GM21381 (cell line): ENCODE results near the gene HOXD11.

Experiments used
- ATAC-seq: cut with Tn5 transposase; IDR thresholded peaks from one replicate; pipeline ENCODE4 v1.9.1; 2021; ENCODE audit warnings: mild to moderate bottlenecking, moderate library complexity; ENCODE audit not compliant: unreplicated experiment

Gene HOXD11

DNA sequence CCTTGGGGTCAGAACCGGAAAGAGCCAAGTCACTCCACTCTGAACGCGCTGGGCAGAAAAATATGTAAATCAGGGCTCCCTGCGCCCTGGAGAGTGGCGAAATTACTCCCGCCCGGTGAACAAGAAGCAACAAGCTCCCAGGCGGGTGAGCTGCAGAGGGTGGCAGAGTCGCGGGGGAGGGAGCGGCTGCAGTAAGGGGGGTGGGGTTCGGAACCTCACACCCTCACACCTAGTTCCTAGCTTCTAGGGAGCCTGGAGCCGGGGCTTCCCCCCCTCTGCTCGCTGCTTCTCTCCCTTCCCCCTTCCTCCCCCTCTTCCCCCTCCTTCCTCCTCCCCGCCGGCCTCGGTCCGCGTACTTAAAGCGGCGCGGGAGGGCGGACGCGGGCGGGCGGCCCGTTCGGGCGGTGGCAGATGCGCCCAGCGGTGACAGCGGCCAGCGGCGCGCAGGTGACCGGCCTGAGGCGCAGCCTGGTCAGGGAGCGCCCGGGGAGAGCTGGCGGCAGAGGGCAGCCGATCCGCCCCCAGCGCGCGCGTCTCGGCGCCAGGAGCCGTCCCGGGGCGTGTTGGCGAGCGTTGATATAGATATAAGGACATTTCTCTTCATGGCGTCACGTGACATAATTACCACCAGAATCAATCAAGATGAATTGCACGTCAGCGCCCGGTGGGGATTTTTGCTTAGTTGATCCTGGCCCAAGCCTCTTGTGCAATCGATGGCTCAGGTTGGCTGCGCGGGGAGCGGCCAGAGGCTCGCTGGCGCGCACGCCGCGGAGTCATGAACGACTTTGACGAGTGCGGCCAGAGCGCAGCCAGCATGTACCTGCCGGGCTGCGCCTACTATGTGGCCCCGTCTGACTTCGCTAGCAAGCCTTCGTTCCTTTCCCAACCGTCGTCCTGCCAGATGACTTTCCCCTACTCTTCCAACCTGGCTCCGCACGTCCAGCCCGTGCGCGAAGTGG, at the start of gene HOXD11:
TSS of gene HOXD11 (plus strand) at position 700 of the 959 bp plus-strand sequence. CDS start at position 776, 76 bp downstream.
- no peak for ATAC-seq

DNA sequence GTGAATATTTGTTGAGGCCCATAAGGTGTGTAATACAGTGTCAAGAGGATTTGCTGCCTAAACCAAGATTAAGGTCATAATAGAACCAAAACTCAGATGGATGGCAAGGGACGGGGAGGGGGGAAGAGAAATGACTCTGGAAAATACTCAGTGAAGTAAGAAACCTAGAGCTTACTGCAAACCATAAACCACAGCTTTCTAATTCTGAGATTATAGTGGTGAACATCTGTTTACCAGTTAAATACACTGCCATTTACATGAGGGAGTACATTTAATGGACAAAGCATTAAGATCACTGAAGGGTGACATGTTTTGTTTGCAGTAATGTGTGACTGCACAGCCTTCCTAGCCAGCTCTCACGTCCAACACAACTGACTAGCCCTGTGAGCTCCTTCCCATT, 43.1 kb upstream of the HOXD11 start:
- ATAC-seq, result no peak

DNA sequence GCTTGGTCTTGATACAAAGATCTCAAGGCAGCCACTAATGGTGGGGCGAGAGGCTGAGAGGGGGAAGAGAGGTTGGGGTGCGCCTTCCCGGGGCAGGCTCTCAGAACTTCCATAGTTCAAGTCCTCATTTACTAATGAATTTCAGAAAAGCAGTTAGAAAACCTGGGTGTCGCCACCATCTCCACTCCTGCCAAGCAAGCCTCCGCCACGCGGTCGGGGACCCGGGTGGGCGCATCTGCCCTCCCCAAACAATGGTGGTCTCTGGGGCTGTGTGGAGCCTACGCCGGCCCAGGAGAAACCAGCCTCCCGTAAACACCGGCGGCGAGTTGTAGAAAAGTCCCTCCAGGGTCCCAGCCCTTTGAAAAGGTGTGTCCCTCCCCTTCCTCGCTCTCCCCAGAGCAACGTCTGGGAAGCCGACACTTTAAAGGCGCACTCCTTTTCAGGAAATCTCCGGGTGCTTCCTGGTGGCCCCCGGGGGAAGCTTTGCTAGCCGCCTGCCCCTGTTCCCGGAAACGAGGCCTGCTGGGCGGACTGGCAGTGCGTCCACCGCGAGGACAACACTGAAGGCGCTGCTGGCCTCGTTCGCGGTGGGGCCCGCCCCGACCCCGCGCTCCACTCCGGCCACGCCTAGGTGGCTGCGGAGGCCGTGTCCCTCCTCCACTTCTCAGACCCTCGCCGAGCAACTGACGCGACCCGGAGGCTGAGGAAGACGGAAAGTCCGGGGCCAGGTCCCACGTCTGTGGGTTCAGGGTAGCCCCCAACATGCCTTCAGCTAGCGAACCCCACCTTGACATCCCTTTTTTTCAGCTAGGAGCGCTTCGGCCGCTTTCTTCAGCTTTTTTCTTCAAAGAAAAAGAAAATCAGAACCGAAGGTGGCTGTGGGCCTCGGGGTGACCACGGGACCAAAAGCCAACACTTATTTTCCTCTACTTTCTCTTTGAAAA, 40.2 kb upstream of the HOXD11 start:
- no peak for ATAC-seq

DNA sequence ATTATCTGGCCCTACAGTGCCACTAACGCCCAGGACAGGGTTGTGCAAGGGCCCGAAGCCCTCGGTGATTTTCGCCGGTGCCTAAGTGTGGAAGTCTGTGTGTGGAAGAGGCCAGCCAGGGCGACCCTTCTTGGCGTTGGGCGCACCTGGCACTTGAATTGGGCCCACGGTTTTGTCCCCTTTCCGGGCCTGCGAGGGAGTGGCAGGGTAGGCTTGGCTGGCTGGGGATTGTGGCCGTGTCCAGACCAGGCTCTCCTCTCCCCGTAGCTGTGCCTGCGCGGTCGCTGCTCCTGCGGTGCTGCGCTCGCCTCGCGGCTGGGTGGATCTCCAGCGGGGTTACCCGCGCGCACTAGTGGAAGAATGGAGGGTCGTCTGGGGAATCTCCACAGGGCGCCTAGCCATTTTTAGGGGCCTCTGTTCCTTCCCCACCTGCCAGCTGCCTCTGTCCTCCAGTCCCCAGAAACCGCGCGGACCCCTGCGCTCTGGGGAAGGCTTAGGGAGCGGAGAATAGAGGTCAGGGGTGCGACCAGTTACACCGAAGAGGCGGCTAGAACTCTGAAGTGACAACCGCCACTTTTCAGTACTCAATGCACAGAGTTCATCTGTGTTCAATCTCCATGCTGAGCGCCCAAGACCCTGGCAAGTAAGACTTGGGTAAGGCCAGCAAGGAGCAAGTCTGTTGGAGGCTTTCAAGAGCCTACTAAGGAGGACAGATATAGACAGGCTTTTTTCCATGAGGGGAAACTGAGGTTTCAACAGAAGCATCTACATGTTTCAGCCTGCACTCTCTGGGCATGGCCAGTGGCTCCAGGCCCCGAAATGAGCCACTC, 39.3 kb upstream of the HOXD11 start:
- no peak for ATAC-seq

DNA sequence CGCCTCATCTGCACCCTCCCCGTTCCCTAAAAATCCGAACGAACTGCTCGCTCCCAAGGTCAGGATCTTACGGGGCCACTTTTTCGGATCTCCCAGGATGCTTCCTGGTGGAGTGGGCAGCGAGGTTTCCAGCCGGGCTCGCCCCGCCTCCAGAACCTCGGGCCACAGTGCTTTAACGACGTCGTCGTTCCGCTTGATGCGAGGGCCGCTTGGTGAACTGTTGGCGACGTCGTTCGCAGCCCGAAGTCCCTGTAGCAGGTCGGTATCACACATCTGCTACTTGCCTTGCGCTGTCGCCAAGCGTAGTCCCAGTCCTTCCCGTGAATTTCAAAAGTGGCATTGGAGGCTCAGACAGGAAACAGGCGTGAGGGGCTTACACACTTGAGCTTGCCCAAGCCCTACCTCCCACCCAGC, 38.7 kb upstream of the HOXD11 start:
- ATAC-seq, result no peak

DNA sequence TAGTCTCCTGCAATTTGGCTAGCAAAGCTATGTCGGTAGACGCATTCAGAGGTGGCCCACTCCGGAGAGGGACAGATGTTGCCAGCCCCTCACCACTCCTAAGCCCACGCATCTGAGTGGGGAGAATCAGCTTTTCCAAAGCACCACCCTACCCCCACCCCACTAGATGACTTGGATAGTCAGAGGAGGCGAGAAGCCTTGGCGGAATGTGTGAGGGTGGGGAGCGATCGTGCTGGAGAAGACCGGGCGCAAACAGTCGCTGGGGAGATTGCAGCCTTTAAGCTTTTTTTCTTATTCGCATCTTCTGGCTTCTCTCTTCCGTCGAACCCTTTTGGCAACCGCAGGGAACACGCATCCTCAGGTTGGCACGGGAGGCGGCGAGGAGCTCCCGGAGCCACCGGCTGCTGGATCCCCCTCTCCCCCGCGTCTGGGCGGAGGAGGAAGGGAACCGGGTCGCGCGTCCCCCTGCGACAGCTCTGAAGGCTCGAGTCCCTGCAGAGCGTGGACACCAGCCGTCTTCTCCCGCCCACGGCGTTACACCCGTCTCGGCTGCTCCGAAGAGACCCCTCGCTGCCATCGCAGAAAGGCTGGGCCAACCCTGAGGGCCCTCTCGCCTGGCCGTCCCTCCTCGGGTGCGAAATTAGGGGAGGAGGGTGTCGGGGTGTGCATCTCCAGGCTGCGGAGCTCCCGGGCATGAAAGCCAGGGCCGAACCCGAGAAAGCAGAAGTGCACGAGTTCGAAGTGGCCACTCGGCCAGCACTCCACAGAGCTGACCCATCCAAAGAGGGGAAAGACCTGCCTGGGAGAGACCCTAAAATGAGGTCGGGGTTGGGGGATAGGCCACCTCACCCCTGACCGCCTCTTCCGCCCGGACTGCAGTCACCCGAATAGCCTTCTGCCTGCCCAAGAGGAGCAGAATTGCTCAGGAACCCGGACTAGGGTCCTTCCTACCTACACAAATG, 35.5 kb upstream of the HOXD11 start:
- no peak for ATAC-seq

DNA sequence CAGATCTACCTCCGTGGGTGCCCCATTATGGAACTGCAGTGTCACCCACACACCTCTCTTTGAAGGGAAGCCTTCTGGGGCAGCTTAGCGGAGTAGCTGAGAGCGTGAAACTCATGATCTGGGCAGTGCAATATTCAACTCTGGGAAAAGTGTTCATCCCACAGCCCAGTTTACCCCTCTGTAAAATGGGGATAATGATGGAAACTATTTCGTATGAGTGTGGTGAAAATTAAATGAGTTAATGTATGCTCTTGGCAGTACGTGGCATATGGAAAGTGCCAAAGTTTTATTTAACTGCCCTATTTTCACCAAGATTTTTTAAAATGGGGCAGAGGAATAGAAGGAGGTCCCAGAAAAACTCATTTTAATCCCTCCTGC, 34.8 kb upstream of the HOXD11 start:
- no peak for ATAC-seq

DNA sequence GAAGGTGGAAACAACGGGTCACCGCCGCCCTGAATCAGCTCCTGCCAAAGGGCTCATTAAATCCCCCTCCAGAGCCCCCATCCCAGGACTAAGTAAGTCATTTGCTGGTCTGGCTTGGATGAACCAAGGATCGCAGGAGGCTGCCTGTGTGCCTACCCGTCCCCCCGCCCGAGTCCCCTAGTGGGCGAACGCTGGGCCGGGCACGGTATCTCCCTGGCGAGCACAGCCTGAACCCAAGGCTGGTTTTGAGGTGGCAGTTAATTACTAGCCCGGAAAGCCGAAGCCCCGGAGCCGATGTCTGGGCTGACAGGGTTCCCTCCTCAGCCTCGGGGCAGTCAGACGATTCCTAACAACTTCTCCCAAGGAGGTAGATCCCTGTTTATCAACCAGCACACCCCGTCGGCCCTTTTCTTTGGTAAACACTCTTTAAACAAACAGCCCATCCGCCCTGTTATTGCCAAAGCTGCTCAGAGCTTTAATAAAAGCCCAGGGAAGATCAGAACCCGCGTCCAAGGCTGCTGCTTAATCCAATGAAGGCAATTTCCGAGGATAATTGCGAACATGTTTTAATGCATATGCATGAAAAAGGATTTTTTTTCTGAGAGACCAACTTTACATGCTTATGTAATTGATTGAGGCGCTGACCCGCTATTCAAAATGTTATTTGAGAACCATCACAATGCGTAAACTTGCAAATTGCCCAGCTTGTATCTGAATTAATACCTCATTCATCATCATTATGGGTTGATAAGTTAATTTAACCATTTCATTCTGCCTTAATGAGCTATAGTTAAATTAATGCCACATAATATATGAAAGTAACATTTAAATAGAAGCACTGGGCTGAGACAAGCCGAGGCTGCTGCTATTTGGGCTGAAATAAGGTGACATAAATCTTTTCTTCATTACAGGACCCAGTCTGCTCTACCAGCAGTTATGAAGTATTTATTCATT, 33.9 kb upstream of the HOXD11 start:
- ATAC-seq, result no peak

DNA sequence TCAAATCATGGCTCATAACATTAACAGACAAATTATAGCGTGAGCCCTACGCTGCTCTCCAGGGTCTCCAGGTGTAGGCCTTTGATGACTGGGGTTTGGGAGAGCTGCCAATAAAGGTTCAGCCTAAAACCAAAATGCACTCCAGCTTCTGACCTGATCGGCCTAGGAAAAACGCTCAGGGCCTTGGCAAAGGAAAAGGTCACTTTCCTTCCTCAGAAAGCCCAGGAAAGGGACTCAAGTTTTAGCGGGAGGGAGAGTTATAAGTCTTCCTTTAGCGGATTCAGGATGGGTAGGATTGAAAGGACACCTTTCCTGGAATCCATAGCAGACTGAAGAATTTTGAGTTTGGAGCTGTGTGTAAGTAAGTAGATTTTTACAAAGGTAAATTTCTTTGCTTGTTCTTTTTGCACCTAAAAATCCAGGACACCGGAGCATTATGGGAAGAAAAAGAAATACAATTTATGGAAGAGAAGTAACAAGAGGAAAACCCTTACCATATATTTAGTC, 32.1 kb upstream of the HOXD11 start:
- ATAC-seq, result no peak

DNA sequence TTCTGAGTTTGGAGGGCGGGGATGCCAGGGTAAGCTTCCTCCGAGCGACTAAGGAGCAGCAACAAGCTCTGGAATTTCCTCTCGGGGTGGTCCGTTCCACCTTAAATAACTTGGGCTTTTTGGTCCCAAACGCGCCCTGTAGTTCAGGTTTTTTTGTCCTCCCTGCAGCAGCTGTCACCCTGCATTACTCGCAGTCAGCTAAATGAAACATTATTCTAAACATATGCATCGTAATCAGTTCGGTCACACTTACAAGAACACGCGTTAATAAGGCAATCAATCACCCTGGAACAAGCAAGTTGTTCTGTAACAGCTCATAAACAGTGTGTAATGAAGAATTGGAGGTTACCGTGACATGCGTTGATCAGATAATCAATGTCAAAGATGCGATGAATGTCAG, 31.6 kb upstream of the HOXD11 start:
- no peak for ATAC-seq

DNA sequence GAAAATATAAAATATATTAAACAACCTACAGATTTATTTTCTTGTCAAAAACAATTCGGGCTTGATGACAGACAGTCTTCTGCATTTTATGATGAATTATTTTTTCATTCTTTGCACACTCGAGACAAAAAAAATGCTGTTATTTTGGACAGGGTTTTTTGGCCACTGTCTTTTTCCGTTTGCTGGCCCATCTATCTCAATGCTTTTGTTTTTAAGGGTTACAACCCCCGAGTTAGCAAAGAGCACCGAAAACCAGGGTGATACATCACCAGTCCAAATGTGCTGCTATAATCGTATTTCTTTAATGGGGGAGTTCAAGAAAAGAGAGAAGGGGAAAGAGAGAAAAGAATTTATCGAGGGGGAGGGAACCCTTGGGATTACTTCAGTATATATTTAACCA, 31.0 kb upstream of the HOXD11 start:
- no peak for ATAC-seq

DNA sequence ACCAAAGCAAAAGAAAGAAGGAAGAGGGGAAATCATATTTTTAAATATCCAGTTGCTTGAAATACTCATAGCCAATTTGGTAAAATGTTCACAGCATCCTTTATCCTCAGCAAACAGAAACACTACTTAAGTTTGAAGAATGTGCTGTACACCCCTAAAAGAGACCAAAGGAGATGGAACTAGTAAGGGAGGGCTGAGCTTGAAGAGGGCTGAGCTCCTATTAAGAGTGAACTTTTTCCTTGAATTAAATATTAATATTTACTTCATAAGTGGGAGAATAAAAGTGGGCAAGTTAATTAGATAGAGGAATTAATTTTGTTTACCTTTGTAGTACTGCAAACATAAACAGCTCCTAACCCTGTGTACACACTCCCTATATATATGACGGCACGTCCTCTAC, 30.3 kb upstream of the HOXD11 start:
- no peak for ATAC-seq

DNA sequence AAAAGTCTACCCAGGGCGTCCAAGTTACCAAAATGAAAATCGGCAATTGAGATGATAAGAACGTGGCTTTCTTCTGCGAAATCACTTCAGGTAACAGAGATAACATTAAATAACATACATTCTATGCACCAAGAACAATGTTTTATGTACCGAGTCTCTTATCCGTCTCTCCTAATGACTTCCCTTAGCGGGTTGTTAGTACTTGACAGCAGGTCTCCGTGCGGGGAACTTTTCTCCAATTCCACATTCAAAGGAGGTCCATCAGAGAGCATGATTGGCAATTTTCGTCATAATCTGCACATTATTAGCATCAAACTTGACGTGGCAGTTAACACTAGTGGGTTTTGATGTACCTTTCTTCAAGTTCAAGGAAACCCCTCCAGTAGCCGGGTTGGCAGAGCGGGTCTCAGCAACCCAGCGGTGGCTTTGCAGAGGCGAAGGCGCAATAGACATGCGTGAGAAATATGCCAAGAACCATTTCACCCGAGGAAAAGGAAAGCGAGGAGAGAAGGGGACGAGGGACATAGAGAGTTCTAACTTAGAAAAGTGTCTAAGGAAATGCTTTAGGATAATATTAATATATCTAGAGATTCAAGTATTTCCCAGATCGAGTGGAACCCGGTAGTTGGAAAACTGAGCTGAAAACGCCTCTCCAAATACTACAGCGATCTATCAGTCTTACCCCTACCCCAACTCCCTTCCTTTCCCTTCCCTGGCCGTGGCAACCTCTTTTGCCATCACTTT, 28.4 kb upstream of the HOXD11 start:
- ATAC-seq, result no peak

DNA sequence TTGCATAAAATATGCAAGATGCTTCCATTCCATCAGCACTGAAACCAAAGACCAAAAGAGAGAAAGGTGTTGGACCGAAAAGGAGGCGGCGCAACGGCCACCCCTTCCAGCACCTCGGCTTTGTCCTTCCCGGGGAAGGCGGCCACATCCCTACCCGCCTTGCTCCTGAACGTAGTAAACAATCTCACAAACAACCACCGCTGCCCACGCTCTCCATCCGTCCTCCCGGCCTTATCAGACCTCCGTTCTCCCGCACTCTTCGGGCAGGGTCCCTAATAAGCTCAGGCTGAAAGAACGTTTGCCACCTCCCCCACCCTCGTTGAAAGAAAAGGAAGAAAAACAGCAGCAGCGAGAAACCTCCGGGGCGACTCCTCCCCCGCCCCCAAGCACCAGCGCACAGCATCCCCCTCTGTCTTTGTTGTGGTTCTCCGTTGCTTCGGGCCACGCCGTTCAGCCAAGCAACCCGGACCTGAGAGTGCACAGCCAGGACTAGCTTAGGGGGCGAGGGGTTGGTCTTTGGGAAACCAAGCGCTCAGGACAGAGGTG, 27.7 kb upstream of the HOXD11 start:
- no peak for ATAC-seq

DNA sequence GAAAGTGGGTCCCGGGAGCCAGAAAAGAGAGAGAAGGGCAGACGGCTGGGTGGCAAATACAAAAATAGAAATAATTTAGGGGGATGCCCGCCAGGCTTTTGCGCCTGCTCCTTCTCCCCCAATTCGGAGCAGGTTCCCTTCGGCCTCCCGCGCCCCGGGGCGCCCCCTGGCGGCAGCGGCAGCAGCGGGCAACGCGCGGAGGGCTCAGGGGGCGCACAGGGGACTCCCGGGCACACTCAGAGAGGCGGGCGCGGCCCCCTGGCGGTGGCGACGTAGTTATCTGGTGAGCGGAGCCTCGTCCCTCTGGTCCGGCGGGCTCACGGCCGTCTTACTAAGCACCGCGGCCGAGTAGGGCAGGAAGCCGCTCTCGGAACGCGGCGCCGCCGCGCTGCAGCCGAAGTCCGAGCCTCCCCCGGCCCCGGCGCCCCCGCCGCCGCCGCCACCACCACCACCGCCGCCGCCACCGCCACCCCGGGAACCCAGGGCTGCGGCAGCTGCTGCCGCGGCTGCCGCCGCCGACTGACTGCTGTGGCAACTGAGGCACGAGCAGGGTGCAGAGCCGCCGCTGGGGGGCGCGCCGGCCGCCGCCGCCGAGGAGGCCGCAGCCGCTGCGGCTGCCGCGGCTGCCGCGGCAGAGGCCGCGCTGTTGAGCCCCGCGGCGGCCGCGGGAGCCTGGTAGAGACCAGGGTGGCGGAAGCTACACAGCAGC, 27.1 kb upstream of the HOXD11 start:
- no peak for ATAC-seq

DNA sequence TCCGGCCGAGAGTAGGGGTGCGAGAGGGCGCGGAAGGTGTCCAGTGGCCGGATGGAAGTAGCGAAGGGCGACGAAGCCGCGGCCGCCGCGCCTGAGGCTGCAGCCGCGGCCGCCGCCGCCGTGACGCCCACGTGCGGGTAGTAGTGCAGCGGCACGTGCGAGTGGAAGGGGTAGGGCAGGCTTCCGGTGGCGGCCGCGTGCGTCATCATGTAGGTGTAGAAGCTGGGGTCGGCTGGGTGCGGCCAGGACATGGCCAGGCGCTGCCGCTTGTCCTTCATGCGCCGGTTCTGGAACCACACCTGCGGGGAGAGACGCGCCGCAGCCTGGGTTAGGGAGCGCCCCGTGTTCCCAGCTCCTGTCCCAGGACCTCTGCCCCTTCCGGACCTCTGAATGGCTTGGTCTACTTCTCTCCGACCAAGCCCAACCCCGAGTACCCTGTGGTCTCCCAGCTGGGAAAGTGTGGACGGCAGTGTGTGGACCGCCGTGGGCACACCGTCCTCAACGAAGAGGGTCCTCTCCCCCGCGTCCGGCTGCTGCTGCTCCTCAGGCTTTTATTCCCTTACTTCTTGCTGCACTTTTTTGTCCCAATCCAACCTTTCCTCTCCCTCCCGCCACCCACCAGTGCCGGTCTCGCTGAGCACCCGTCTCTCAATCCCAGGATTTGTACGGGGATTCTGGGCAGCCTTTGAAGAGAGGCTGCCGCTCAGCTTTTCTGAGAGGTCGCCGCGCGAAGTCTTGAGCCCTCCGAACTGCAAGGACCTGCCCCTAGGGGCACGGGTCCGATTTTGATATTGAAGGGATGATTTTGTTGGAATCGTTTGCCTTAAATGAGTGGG, 26.3 kb upstream of the HOXD11 start:
- ATAC-seq, result no peak
